Testis (tissue), 3 donors: ENCODE data around the gene GMDS. TPM values are rescaled to one million over a fixed set of nuclear protein-coding genes. Genes with fewer than 3 reads are reported as not detected.

Experiments used
- DNase-seq: peaks from one replicate; pipeline ENCODE4 v3.0.0-alpha.2; 2019
- H3K27ac ChIP-seq, 2 donors: fragments of 200-600 bp; sonication (generic); one replicate each; pipeline ENCODE4 v1.5.1; 2019
- H3K27me3 ChIP-seq: fragments of 200-600 bp; sonication (generic); one replicate; pipeline ENCODE4 v1.5.1; 2019
- H3K36me3 ChIP-seq: fragments of 200-600 bp; sonication (generic); one replicate; pipeline ENCODE4 v1.5.1; 2017; ENCODE audit warnings: low read depth; ENCODE audit errors: missing control alignments
- H3K4me1 ChIP-seq: fragments of 200-600 bp; sonication (generic); one replicate; pipeline ENCODE4 v1.5.1; 2019
- H3K4me3 ChIP-seq, 2 donors: fragments of 200-600 bp; sonication (generic); one replicate each; pipeline ENCODE4 v1.5.1; 2017 to 2019
- H3K9me3 ChIP-seq: fragments of 200-600 bp; sonication (generic); one replicate; pipeline ENCODE4 v1.5.1; 2017
- POLR2A ChIP-seq: fragments of 450-650 bp; IDR thresholded peaks from one replicate; pipeline ENCODE4 v1.6.1; 2017; ENCODE audit warnings: antibody characterized with exemption, mild to moderate bottlenecking, moderate library complexity
- whole genome bisulfite sequencing, 2 donors: methylation state at CpG; one replicate each; pipeline ENCODE4 v1.1.5; 2018; 5-methylcytosine and 5-hydroxymethylcytosine counted together
- intact Hi-C: fragments of 100-400 bp; cut with DNase I; formaldehyde crosslinking; loops from one replicate; pipeline ENCODE4 v1.15.1; 2023; ENCODE audit warnings: low total_unique reads
- polyA plus RNA-seq: library from polyadenylated mRNA; stranded (reverse); fragments of 350-450 nt; fragmentation: Illumina TruSeq; extraction: RNeasy Lipid Tissue Mini Kit (QIAGEN cat#74804); gene quantifications from one replicate; pipeline ENCODE4 v1.2.3, GENCODE V29; 2014; ENCODE audit warnings: low read depth, low replicate concordance; ENCODE audit not compliant: insufficient read depth
- total RNA-seq, 2 donors: library from RNA; depleted of rRNA; stranded (reverse); fragments of >200 nt; gene quantifications; one replicate each; pipeline ENCODE4 v1.2.3, GENCODE V29; 2016
- TF ChIP-seq, protein P1 (sequence below), 3 experiments: fragments of 450-650 bp in 2 of 3; fragments of 200-600 bp in 1 of 3; sonication (generic) in 1 of 3; IDR thresholded peaks; one replicate each; pipeline ENCODE4 v1.5.1; 2016 to 2019; ENCODE audit warnings: antibody characterized with exemption in 3 of 3, mild to moderate bottlenecking in 2 of 3, moderate library complexity in 1 of 3

GMDS gene
- total and polyA plus RNA-seq, 3 donors from 2014 or later, result 19.6 to 31.1 (median 22.2) TPM

DNA sequence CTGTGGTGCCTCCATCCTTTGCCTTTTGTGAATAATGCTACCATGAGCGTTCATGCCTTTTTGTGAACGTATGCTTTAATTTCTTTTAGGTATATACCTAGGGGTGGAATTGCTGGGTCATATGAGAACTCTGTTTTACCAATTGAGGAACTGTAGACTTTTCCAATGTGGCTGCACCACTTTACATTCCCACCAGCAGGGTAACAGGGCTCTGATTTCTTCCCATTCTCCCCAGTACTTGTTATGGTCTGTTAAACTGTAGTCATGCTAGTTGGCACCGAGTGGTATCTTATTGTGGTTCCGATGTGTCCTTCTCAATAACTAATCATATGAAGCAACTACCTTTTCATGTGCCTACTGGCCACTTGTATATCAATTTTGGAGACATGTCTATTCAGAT, 312.1 kb downstream of the GMDS start:
- H3K9me3 ChIP-seq, result no peaks in the 10 kb centered on the region

DNA sequence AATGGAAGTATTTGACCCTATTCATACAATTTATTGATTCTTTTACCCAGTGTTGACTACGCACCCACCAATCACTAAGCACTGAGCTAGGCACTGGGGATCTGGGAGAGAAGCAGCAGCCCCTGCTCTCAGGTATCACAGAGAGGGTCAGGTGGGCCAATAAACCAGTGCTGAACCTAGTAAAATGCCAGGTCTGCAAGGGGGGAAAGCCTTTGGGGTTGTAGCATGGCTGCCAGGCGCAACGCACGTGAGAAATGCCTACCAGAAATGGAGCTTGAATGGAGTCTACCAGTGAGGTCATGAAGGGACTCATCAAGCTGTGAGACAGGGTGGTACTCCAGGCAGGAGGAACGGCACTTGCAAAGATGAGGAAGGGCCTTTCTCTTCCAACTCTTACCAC, 313.6 kb downstream of the GMDS start:
- intact Hi-C loops, result no loop called here
- 95% methylated on average over 5 of the region's 5 CpGs for WGBS, 2 donors

More for the DNA sequence above, 312.1 kb downstream of the GMDS start:
- Histone ChIP-seq H3K27ac (no peak overlapping the region), H3K36me3 (no peaks in the 10 kb centered on the region), H3K4me1 (no peaks in the 10 kb centered on the region), H3K4me3 (no peak overlapping the region), H3K27me3 (no peaks in the 10 kb centered on the region)
- TF ChIP-seq POLR2A, result no peak
- TF ChIP-seq, protein P1, sequence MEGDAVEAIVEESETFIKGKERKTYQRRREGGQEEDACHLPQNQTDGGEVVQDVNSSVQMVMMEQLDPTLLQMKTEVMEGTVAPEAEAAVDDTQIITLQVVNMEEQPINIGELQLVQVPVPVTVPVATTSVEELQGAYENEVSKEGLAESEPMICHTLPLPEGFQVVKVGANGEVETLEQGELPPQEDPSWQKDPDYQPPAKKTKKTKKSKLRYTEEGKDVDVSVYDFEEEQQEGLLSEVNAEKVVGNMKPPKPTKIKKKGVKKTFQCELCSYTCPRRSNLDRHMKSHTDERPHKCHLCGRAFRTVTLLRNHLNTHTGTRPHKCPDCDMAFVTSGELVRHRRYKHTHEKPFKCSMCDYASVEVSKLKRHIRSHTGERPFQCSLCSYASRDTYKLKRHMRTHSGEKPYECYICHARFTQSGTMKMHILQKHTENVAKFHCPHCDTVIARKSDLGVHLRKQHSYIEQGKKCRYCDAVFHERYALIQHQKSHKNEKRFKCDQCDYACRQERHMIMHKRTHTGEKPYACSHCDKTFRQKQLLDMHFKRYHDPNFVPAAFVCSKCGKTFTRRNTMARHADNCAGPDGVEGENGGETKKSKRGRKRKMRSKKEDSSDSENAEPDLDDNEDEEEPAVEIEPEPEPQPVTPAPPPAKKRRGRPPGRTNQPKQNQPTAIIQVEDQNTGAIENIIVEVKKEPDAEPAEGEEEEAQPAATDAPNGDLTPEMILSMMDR (IDR thresholded peaks at IDR 0.05), result no peak
- 94 to 97% methylated on average over 4 of the region's 4 CpGs for WGBS, 2 donors
- intact Hi-C loops, result no loop called here
- no peak for DNase-seq

DNA sequence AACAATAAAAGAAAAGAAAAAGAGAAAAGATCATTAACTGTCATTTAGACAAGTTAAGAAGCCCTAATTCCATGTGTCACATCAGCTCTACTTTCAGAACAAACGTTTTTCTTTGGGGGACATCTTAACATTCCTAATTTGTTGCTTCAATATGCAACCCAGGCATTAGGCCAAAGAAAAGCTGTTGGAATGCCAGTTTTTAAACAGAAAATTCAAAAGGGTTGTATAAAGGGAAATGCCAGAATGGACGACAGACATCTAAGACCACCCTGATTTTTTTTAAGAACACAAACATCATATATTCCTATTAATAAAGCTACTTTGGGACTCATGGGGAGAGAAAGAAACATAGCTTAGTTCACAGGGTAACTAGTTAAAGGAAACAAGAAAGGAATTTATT, 315.0 kb downstream of the GMDS start:
- TF ChIP-seq, protein P1 (IDR thresholded peaks at IDR 0.05), result no peak
- TF ChIP-seq POLR2A, result no peak
- DNase-seq, result no peak
- intact Hi-C loops, result no loop called here
- H3K4me3 ChIP-seq, result no peak overlapping the region
- H3K36me3 ChIP-seq, result no peaks in the 10 kb centered on the region
- H3K9me3 ChIP-seq, result no peaks in the 10 kb centered on the region
- H3K27ac ChIP-seq, result no peak overlapping the region
- 43% methylated on average over 2 of the region's 2 CpGs for WGBS, 2 donors
- no peaks in the 10 kb centered on the region for H3K27me3 ChIP-seq
- H3K4me1 ChIP-seq, result no peaks in the 10 kb centered on the region

More for the DNA sequence above, 313.6 kb downstream of the GMDS start:
- no peaks in the 10 kb centered on the region for H3K27me3 ChIP-seq
- H3K4me3 ChIP-seq, result no peak overlapping the region
- TF ChIP-seq, protein P1 (IDR thresholded peaks at IDR 0.05), result no peak
- no peak for TF ChIP-seq POLR2A
- no peaks in the 10 kb centered on the region for H3K9me3 ChIP-seq
- no peaks in the 10 kb centered on the region for H3K4me1 ChIP-seq
- no peak for DNase-seq
- no peaks in the 10 kb centered on the region for H3K36me3 ChIP-seq
- H3K27ac ChIP-seq, result no peak overlapping the region

DNA sequence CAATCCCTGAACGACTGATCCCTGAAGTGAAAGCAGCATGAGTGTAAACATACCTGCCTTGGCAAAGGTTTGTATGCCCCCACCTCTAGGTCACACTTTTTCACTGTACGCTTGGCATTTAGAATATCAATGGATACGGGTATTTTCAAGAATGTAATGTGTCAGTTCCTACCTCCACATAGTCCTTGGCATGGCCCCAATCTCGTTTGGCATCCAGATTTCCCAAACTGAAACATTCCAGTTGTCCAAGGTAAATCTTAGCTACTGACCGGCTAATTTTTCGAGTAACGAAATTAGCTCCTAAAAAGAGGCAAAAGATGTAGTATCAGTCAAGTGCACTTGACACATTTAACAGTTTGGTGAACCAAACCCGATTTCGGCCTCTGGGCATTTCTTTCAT, 315.5 kb downstream of the GMDS start:
- Histone ChIP-seq H3K9me3 (no peaks in the 10 kb centered on the region), H3K36me3 (no peaks in the 10 kb centered on the region), H3K27me3 (no peaks in the 10 kb centered on the region), H3K4me1 (no peaks in the 10 kb centered on the region), H3K27ac (no peak overlapping the region), H3K4me3 (no peak overlapping the region)
- intact Hi-C loops, result no loop called here
- TF ChIP-seq, protein P1 (IDR thresholded peaks at IDR 0.05), result no peak
- no peak for TF ChIP-seq POLR2A
- 88 to 91% methylated on average over 9 of the region's 9 CpGs for WGBS, 2 donors
- no peak for DNase-seq

DNA sequence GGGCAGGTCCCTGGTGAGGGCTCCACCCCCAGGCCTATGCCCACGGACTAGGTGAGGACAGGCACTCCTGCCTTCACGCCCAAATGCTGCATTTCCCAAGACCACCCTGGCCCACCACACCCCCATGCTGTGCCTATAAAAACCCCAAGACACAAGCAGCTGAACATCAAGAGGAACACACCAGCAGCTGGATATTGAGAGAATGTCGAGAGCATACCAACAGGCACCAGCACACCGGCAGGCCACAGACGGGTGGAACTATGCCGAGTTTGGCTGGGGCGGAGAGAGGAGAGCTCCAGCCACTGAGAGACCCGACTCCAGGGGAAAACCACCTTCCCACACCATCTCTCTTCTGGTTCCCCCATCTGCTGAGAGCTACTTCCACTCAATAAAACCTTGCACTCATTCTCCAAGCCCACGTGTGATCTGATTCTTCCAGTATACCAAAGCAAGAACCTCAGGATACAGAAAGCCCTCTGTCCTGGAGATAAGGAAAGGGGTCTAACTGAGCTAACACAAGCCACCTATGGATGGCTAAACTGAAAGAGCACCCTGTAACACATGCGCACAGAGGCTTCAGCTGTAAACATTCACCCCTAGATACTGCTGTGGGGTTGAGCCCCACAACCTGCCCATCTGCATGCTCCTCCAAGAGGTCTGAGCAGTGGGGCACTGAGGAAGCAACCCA, 319.5 kb downstream of the GMDS start:
- Histone ChIP-seq H3K9me3 (no peaks in the 10 kb centered on the region), H3K4me1 (no peaks in the 10 kb centered on the region), H3K27me3 (no peaks in the 10 kb centered on the region), H3K36me3 (no peaks in the 10 kb centered on the region), H3K4me3 (no peak overlapping the region), H3K27ac (no peak overlapping the region)
- DNase-seq, result no peak
- TF ChIP-seq, protein P1 (IDR thresholded peaks at IDR 0.05), result no peak
- no peak for TF ChIP-seq POLR2A
- intact Hi-C loops, result no loop called here
- WGBS, 2 donors, result 90 to 93% methylated on average over 9 to 10 of the region's 10 CpGs
